HG03097 (cell line): ENCODE measurements around the gene ULK2.
"Not testable (repeated sequence)": the region's sequence is repeated elsewhere in the genome, so short reads cannot be mapped to it uniquely, and the experiment has no call there.

Experiments
- ATAC-seq: cut with Tn5 transposase; IDR thresholded peaks from one replicate; pipeline ENCODE4 v1.9.1; 2021; ENCODE audit not compliant: unreplicated experiment, low FRiP score

Gene ULK2

DNA sequence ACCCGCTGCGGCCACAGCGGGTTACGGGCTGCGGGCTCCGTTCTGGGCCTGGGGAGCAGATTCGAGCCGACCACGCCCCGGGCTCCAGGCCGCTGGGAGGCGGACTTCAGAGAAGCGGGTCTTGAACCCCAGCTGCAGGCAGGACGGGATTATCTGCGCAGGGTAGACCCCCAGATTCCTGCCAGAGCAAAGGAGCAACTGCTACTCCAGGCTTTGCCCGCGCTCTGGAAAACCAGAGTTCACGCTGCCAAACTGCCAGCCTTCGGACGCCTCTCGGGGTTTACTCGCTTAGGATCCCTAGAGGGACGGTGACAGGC, 301 bp upstream of the ULK2 start:
- ATAC-seq = no peak

DNA sequence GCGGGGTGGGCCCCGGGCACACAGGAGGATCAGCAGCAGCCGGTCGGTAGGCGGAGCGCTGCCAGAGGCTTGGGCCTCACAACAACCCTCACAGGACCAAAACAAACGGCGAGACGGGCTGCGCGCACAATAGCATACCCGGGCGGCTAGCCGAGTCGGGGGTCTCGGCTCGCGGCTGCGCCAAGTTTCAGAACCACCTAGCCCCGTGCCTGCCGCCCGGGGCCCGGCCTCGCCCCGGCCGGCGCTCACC, 732 bp downstream of the ULK2 start:
- no peak for ATAC-seq

GRCh38 chr17:19865021-19865420, 2.7 kb downstream of the ULK2 start:
- no peak for ATAC-seq

GRCh38 chr17:19860647-19861177, 7.0 kb downstream of the ULK2 start:
- ATAC-seq = not testable (repeated sequence)

DNA sequence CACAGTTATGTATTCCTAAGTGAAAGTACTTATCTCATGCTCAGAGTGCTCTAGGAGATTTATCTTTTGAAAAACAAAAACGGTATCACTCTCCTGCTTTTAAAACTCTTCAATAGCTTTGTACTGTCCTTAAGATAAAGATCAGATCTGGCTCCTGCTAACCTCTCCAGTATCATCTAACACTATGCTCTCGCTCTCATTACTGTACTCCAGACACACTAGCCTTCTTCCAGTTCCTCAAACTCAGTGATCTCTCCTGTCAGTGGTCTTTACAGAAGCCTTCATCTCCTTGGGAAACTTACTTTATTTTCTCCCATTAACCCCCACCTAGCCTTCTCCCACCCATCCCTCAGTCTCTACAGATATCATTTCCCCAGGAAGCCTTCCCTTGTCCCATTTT, 10.1 kb downstream of the ULK2 start:
- no peak for ATAC-seq

- no peak for ATAC-seq
Observed at GRCh38 chr17:19833914-19834313, 33.8 kb downstream of the ULK2 start.

DNA sequence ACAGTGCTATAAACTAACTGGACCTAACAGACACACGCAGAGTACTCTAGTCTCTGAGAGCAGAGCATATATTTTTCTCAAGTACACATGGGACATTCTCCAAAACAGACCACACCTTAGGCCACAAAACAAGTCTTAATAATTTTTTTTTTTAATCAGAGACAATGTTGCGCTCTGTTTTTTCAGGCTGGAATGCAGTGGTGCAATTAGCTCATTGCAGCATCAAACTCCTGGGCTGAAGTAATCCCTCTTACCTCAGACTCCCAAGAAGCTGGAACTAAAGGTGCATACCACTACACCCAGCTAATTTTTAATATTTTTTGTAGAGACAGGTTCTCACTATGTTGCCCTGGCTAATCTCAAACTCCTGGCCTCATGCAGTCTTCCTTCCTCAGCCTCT, 37.7 kb downstream of the ULK2 start:
- no peak for ATAC-seq

GRCh38 chr17:19812407-19812806, 55.3 kb downstream of the ULK2 start:
- no peak for ATAC-seq

GRCh38 chr17:19805006-19805405, 62.7 kb downstream of the ULK2 start:
- no peak for ATAC-seq

DNA sequence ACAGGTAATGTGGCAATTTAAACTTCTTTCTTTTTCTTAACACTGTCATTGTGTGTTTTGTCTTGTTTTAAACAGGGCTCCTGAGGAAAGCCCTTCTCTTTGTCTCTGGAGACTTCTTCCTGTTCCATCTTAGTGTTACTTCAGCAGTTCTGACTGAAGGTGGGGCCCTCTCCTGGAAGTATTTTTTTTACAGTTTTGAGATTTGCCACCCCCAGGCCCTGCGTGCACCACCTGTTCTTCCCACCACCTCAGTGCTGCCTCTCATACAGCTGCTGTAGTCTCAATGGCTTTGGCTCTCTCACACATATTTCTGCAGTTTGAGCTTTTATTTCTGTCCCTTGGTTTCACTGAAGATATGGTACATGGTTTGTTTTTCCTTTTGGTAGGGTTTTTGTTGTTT, 67.2 kb downstream of the ULK2 start:
- ATAC-seq = no peak

GRCh38 chr17:19799796-19800195, 67.9 kb downstream of the ULK2 start:
- ATAC-seq = no peak

- ATAC-seq = no peak
Observed at GRCh38 chr17:19796457-19796856, 71.3 kb downstream of the ULK2 start.

DNA sequence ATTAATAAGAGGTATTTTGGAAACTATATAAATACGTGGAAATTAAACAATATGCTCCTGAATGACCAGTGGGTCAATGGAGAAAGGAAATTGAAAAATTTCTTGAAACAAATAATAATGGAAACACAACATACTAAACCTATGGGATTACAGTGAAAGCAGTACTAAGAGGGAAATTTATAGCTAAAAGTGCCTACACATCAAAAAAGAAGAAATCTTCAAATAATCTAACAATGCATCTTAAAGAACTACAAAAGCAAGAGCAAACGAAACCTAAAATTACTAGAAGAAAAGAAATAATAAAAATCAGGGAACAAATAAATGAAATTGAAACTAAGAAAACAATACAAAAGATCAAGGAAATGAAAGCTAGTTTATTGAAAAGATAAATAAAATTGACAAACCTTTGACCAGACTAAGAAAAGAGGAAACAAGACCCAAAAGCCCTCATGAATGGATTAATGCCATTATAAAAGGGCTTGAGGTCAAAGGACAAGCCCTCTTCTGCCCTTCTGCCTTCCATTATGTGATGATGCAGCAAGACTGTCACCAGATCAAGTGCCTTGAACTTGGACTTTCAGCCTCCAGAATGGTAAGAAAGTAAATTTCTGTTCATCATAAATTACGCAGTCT, 75.7 kb downstream of the ULK2 start:
- ATAC-seq = no peak

DNA sequence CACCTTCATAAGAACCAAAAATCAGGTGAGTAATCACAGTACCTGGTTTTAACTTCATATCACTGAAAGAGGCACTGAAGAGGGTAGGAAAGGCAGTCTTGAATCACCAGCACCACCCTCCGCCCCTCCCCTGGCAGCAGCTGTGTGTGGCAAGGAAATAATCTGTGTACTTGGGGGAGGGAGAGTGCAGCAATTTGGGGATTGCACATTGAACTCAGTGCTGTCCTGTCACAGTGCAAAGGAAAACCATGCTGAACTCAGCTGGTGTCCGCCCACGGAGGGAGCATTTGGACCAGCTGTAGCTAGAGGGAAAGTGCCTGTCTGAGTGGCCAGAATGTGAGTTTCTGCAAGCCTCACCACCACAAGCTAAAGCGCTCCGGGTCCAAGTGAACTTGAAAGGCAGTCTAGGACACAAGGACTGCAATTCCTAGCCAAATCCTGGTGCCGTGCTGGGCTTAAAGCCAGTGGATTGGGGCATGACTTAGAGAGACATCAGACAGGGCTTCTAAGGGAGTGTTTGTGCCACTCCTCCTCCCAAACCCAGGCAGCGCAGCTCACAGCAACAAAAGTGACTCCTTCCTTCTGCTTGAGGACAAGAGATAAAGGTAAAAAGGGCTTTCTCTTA, 79.9 kb downstream of the ULK2 start:
- ATAC-seq = no peak

- no peak for ATAC-seq
Observed at GRCh38 chr17:19785854-19786253, 81.9 kb downstream of the ULK2 start.

DNA sequence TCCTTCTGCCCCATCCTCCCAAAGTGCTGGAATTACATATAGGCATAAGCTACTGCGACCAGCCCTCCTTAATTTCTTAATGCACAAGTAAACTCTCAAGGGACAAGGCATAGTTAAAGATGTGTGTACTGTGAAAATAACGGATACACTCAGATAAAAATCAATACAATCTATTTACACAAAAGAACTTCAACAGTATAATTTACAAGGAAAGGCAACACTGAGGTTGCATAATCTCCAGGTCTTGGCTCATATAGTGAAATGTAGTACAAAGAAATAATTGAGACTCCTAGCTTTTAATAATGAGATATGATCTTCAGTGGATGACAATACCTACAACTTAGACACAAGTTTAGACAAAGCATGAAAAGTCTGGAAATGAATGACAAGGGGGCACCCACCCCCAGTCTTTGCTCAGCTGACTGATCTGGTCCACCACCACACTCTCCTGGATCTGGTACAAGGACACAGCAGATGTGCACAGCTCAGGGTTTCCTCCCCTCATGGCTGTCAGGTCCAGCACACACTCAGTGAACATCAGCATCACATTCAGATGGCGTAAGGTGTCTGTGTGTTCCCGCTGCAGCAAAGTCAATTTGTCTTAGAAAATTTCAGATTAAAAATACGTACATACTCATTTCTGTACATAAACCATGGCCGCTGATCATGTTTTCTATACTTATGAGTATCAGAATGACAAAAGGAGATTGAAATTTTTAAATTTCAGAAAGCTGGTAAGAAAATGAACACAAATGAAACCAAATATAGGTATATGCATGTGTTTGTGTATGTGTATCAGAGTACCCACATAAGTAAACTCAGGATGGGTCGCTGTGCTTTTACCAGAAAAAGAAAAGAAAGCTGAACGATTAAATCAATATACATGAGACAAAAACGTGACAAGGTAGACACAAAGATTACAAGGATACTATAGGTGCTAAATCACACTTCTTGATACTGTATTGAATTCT, 86.0 kb downstream of the ULK2 start:
- ATAC-seq = no peak

GRCh38 chr17:19780846-19781245, 86.9 kb downstream of the ULK2 start:
- no peak for ATAC-seq

GRCh38 chr17:19773534-19773933, 94.2 kb downstream of the ULK2 start:
- no peak for ATAC-seq

- no peak for ATAC-seq
Observed at GRCh38 chr17:19771971-19772630, 95.6 kb downstream of the ULK2 start.

- no peak for ATAC-seq
Observed at GRCh38 chr17:19770985-19771735, 96.6 kb downstream of the ULK2 start.
